ENCODE data around the gene EFR3B.

The EFR3B gene

GRCh38 chr2:25056098-25056821, 14.4 kb downstream of the EFR3B start:
- no peak for TF ChIP-seq CTCF (IDR thresholded peaks at IDR 0.05)
- no peak for TF ChIP-seq ZFX (IDR thresholded peaks at IDR 0.05; ENCODE audit: borderline replicate concordance)
- H3K27ac ChIP-seq, result no peak overlapping the region

- TF ChIP-seq CTCF (IDR thresholded peaks at IDR 0.05), result no peak
- no peak for TF ChIP-seq ZFX (IDR thresholded peaks at IDR 0.05; ENCODE audit: borderline replicate concordance)
- no peak overlapping the region for H3K27ac ChIP-seq
These were observed 20.6 kb downstream of the EFR3B start for GRCh38 chr2:25062511-25062917.

- H3K27ac ChIP-seq, result no peak overlapping the region
- TF ChIP-seq ZFX (IDR thresholded peaks at IDR 0.05; ENCODE audit: borderline replicate concordance) (no peak), CTCF (IDR thresholded peaks at IDR 0.05) (no peak)
These were observed 22.2 kb downstream of the EFR3B start for GRCh38 chr2:25063876-25064660.

GRCh38 chr2:25065768-25066167, 23.9 kb downstream of the EFR3B start:
- TF ChIP-seq ZFX (IDR thresholded peaks at IDR 0.05; ENCODE audit: borderline replicate concordance) (no peak), CTCF (IDR thresholded peaks at IDR 0.05) (no peak)
- no peak overlapping the region for H3K27ac ChIP-seq

- H3K27ac ChIP-seq, result no peak overlapping the region
- TF ChIP-seq ZFX (IDR thresholded peaks at IDR 0.05; ENCODE audit: borderline replicate concordance) (no peak), CTCF (IDR thresholded peaks at IDR 0.05) (no peak)
These were observed 24.6 kb downstream of the EFR3B start for GRCh38 chr2:25066455-25066854.

GRCh38 chr2:25068217-25068616, 26.3 kb downstream of the EFR3B start:
- H3K27ac ChIP-seq, result no peak overlapping the region
- no peak for TF ChIP-seq ZFX (IDR thresholded peaks at IDR 0.05; ENCODE audit: borderline replicate concordance)
- TF ChIP-seq CTCF (IDR thresholded peaks at IDR 0.05), result no peak

GRCh38 chr2:25071966-25072365, 30.1 kb downstream of the EFR3B start:
- no peak for TF ChIP-seq ZFX (IDR thresholded peaks at IDR 0.05; ENCODE audit: borderline replicate concordance)
- TF ChIP-seq CTCF (IDR thresholded peaks at IDR 0.05), result no peak
- no peak overlapping the region for H3K27ac ChIP-seq

All from 22Rv1 (cell line).